GM23338 (cell line): ENCODE measurements around the gene MYOZ1. TPM values are rescaled to one million over a fixed set of nuclear protein-coding genes. Genes with fewer than 3 reads are reported as not detected.

ENCODE experiments used
- ATAC-seq: fragments of 200-7000 bp; cut with Tn5 transposase; 3 replicates; pipeline ENCODE4 v1.9.1; 2020
- DNase-seq: peaks from one replicate; pipeline ENCODE4 v3.0.0-alpha.2; 2015; ENCODE audit warnings: low spot score
- H2AFZ ChIP-seq: fragments of 200-600 bp; sonication (generic); 2 replicates; pipeline ENCODE4 v1.8.0; 2016; ENCODE audit warnings: antibody characterized with exemption, mild to moderate bottlenecking, moderate library complexity
- H3F3A ChIP-seq: fragments of 200-600 bp; sonication (generic); replicated peaks from 2 replicates; pipeline ENCODE4 v1.8.0; 2017; ENCODE audit warnings: antibody characterized with exemption, mixed run types, low read depth
- H3K27ac ChIP-seq: fragments of 200-600 bp; sonication (generic); 2 replicates; pipeline ENCODE4 v1.6.1; 2016; ENCODE audit warnings: low read depth
- H3K27me3 ChIP-seq: fragments of 200-600 bp; sonication (generic); 2 replicates; pipeline ENCODE4 v1.8.0; 2016; ENCODE audit warnings: mild to moderate bottlenecking, mixed run types, moderate library complexity; ENCODE audit not compliant: insufficient read depth
- H3K36me3 ChIP-seq: fragments of 200-600 bp; sonication (generic); 2 replicates; pipeline ENCODE4 v1.8.0; 2016; ENCODE audit warnings: mild to moderate bottlenecking; ENCODE audit not compliant: insufficient read depth
- H3K4me1 ChIP-seq: fragments of 200-600 bp; sonication (generic); 2 replicates; pipeline ENCODE4 v1.8.0; 2016; ENCODE audit warnings: mild to moderate bottlenecking, moderate library complexity; ENCODE audit not compliant: insufficient read depth
- H3K4me2 ChIP-seq: fragments of 200-600 bp; sonication (generic); 2 replicates; pipeline ENCODE4 v1.7.1; 2017; ENCODE audit warnings: mixed run types
- H3K4me3 ChIP-seq: fragments of 200-600 bp; sonication (generic); 2 replicates; pipeline ENCODE4 v1.6.1; 2016; ENCODE audit warnings: mixed run types
- H3K79me2 ChIP-seq: fragments of 200-600 bp; sonication (generic); replicated peaks from 2 replicates; pipeline ENCODE4 v1.8.0; 2017; ENCODE audit warnings: mild to moderate bottlenecking; ENCODE audit not compliant: insufficient read depth
- H3K9me2 ChIP-seq: fragments of 200-600 bp; sonication (generic); 2 replicates; pipeline ENCODE4 v1.8.0; 2017; ENCODE audit not compliant: insufficient read depth
- H4K20me1 ChIP-seq: fragments of 200-600 bp; sonication (generic); replicated peaks from 2 replicates; pipeline ENCODE4 v1.8.0; 2017; ENCODE audit warnings: mild to moderate bottlenecking; ENCODE audit not compliant: insufficient read depth
- H3K27ac Mint-ChIP-seq: 2 replicates; pipeline ENCODE4 v1.8.0; 2020; ENCODE audit warnings: inconsistent platforms, mild to moderate bottlenecking, moderate library complexity, mixed read lengths
- H3K27me3 Mint-ChIP-seq: 3 replicates; pipeline ENCODE4 v1.8.0; 2022; ENCODE audit warnings: low read depth, mild to moderate bottlenecking, moderate library complexity, mixed read lengths, inconsistent platforms; ENCODE audit not compliant: insufficient read depth, poor library complexity
- H3K36me3 Mint-ChIP-seq: 3 replicates; pipeline ENCODE4 v1.8.0; 2021; ENCODE audit warnings: low read depth, mild to moderate bottlenecking, inconsistent platforms, moderate library complexity, mixed read lengths
- H3K4me1 Mint-ChIP-seq: 3 replicates; pipeline ENCODE4 v1.8.0; 2020; ENCODE audit warnings: mild to moderate bottlenecking, inconsistent platforms, mixed read lengths
- H3K4me3 Mint-ChIP-seq: 3 replicates; pipeline ENCODE4 v1.8.0; 2021; ENCODE audit warnings: moderate library complexity, mild to moderate bottlenecking, inconsistent platforms, mixed read lengths
- H3K9me3 Mint-ChIP-seq: 3 replicates; pipeline ENCODE4 v1.8.0; 2020; ENCODE audit warnings: moderate library complexity, mild to moderate bottlenecking, inconsistent platforms, mixed read lengths
- EZH2 ChIP-seq: fragments of 200-600 bp; sonication (generic); IDR thresholded peaks from one replicate; pipeline ENCODE4 v1.8.0; 2017; ENCODE audit warnings: antibody characterized with exemption, mild to moderate bottlenecking, low read depth; ENCODE audit not compliant: unreplicated experiment
- NANOG ChIP-seq: IDR thresholded peaks from 2 replicates; pipeline ENCODE4 v1.6.1; 2016; ENCODE audit warnings: antibody characterized with exemption, borderline replicate concordance
- polyA plus RNA-seq: library from polyadenylated mRNA; unstranded; fragments of >200 nt; fragmentation: Nextera tagmentation; extraction: Ambion mirVana; gene quantifications from 2 replicates; pipeline ENCODE4 v1.2.1, GENCODE V29; 2016
- total RNA-seq: library from RNA; depleted of rRNA; stranded (reverse); fragments of >200 nt; shearing (Covaris generic); gene quantifications from 2 replicates; pipeline ENCODE4 v1.2.3, GENCODE V29; 2014
- TF ChIP-seq, protein P1 (sequence below): IDR thresholded peaks from one replicate; pipeline ENCODE4 v1.6.1; 2018; ENCODE audit warnings: antibody characterized with exemption; ENCODE audit not compliant: unreplicated experiment
- TF ChIP-seq, protein P2 (sequence below), 2 experiments: fragments of 200-600 bp in 1 of 2; sonication (generic) in 1 of 2; conservative IDR thresholded peaks; 2 replicates each; pipeline versions ENCODE4 v1.5.1 to v1.6.1; 2016 to 2017; ENCODE audit warnings: antibody characterized with exemption in 2 of 2, low read depth in 2 of 2, mild to moderate bottlenecking in 2 of 2, moderate library complexity in 1 of 2
- TF ChIP-seq, protein P3 (sequence below): fragments of 250-450 bp; sonication (Bioruptor Pico); IDR thresholded peaks from 2 replicates; pipeline ENCODE4 v1.5.0; 2020; ENCODE audit warnings: mild to moderate bottlenecking, moderate library complexity

The MYOZ1 gene
- total and polyA plus RNA-seq, 2 experiments from 2014 or later = 2.4 to 2.7 TPM

DNA sequence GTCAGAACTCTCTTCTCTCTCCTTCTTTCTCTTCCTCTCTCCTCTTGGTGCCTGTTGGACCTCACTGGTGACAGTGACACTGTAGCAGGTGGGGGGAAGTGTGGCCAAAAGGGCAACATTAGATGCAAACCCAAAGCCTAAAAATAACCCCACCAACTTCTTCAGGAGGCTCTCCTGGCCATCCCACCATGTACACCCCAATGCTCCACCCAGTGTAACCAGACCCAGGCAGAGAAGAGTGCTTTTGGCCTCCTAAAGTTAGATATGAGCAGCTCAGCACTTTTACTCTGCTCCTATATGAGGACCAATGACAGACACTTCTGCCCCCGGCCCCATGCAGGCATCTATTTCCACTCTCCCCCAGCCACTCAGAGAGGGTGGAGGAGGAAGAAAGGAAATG lies 5.5 kb downstream of the MYOZ1 start:
- H3K9me3 Mint-ChIP-seq = no peaks in the 10 kb centered on the region
- no peak overlapping the region for H3K27ac Mint-ChIP-seq
- H3K4me3 ChIP-seq = no peak overlapping the region
- no peaks in the 10 kb centered on the region for H3K27me3 ChIP-seq
- no peak for ATAC-seq
- no peaks in the 10 kb centered on the region for H3K9me2 ChIP-seq
- 0 out of 3 replicates have a peak, but pooled peaks cover 4% of the 10 kb centered on the region for H3K4me1 Mint-ChIP-seq
- H4K20me1 ChIP-seq = no peaks in the 10 kb centered on the region
- no peaks in the 10 kb centered on the region for H3K79me2 ChIP-seq
- no peak overlapping the region for H2AFZ ChIP-seq
- DNase-seq = no peak
- H3K27me3 Mint-ChIP-seq = peaks cover 1% of the 10 kb centered on the region
- H3K36me3 Mint-ChIP-seq = no peaks in the 10 kb centered on the region
- no peak overlapping the region for H3K27ac ChIP-seq
- H3K4me3 Mint-ChIP-seq = no peak overlapping the region
- no peaks in the 10 kb centered on the region; the same call in 1 of the 2 replicates for H3F3A ChIP-seq
- TF ChIP-seq, protein P1, sequence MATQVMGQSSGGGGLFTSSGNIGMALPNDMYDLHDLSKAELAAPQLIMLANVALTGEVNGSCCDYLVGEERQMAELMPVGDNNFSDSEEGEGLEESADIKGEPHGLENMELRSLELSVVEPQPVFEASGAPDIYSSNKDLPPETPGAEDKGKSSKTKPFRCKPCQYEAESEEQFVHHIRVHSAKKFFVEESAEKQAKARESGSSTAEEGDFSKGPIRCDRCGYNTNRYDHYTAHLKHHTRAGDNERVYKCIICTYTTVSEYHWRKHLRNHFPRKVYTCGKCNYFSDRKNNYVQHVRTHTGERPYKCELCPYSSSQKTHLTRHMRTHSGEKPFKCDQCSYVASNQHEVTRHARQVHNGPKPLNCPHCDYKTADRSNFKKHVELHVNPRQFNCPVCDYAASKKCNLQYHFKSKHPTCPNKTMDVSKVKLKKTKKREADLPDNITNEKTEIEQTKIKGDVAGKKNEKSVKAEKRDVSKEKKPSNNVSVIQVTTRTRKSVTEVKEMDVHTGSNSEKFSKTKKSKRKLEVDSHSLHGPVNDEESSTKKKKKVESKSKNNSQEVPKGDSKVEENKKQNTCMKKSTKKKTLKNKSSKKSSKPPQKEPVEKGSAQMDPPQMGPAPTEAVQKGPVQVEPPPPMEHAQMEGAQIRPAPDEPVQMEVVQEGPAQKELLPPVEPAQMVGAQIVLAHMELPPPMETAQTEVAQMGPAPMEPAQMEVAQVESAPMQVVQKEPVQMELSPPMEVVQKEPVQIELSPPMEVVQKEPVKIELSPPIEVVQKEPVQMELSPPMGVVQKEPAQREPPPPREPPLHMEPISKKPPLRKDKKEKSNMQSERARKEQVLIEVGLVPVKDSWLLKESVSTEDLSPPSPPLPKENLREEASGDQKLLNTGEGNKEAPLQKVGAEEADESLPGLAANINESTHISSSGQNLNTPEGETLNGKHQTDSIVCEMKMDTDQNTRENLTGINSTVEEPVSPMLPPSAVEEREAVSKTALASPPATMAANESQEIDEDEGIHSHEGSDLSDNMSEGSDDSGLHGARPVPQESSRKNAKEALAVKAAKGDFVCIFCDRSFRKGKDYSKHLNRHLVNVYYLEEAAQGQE = no peak
- TF ChIP-seq NANOG = no peak
- TF ChIP-seq, protein P2, sequence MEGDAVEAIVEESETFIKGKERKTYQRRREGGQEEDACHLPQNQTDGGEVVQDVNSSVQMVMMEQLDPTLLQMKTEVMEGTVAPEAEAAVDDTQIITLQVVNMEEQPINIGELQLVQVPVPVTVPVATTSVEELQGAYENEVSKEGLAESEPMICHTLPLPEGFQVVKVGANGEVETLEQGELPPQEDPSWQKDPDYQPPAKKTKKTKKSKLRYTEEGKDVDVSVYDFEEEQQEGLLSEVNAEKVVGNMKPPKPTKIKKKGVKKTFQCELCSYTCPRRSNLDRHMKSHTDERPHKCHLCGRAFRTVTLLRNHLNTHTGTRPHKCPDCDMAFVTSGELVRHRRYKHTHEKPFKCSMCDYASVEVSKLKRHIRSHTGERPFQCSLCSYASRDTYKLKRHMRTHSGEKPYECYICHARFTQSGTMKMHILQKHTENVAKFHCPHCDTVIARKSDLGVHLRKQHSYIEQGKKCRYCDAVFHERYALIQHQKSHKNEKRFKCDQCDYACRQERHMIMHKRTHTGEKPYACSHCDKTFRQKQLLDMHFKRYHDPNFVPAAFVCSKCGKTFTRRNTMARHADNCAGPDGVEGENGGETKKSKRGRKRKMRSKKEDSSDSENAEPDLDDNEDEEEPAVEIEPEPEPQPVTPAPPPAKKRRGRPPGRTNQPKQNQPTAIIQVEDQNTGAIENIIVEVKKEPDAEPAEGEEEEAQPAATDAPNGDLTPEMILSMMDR (conservative IDR thresholded peaks at IDR 0.05; ENCODE audit: low read depth in 2 of 2) = no peak
- H3K36me3 ChIP-seq = no peaks in the 10 kb centered on the region
- H3K4me2 ChIP-seq = no peak overlapping the region
- H3K4me1 ChIP-seq = no peaks in the 10 kb centered on the region

DNA sequence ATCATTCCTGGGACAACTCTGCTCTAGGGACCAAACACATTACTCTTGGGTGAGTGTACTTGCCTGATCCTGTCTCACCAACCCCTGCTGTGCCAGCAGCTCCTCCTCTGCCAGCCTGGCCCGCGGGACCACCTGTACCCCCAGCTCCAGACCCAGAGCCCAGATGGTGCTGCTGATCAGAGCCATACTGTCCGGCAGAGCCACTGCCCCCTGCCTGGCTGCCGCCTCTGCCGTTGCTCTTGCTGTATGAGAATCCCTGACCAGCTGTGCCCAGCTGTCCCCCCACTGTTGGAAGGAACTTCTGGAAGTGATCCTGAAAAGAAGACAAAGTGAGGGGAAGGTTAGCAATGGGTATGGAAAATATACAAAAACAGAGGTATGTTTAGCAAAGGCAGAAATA lies 6.9 kb downstream of the MYOZ1 start:
- H3F3A ChIP-seq = no peaks in the 10 kb centered on the region
- no peak overlapping the region for H3K27ac ChIP-seq
- H3K4me2 ChIP-seq = no peak overlapping the region
- no peak; the same call in 2 of the 3 replicates for ATAC-seq
- H3K27ac Mint-ChIP-seq = no peak overlapping the region
- no peaks in the 10 kb centered on the region for H3K27me3 ChIP-seq
- H3K4me3 ChIP-seq = no peak overlapping the region
- H3K36me3 ChIP-seq = no peaks in the 10 kb centered on the region
- no peak for DNase-seq
- H4K20me1 ChIP-seq = no peaks in the 10 kb centered on the region
- no peak overlapping the region for H2AFZ ChIP-seq
- no peaks in the 10 kb centered on the region for H3K9me3 Mint-ChIP-seq
- H3K4me3 Mint-ChIP-seq = no peak overlapping the region
- H3K36me3 Mint-ChIP-seq = no peaks in the 10 kb centered on the region
- H3K27me3 Mint-ChIP-seq = no peaks in the 10 kb centered on the region
- H3K79me2 ChIP-seq = no peaks in the 10 kb centered on the region
- H3K4me1 Mint-ChIP-seq = 0 out of 3 replicates have a peak, but pooled peaks cover 4% of the 10 kb centered on the region
- H3K9me2 ChIP-seq = no peaks in the 10 kb centered on the region
- no peaks in the 10 kb centered on the region for H3K4me1 ChIP-seq
- no peak for TF ChIP-seq EZH2
- TF ChIP-seq, protein P3, sequence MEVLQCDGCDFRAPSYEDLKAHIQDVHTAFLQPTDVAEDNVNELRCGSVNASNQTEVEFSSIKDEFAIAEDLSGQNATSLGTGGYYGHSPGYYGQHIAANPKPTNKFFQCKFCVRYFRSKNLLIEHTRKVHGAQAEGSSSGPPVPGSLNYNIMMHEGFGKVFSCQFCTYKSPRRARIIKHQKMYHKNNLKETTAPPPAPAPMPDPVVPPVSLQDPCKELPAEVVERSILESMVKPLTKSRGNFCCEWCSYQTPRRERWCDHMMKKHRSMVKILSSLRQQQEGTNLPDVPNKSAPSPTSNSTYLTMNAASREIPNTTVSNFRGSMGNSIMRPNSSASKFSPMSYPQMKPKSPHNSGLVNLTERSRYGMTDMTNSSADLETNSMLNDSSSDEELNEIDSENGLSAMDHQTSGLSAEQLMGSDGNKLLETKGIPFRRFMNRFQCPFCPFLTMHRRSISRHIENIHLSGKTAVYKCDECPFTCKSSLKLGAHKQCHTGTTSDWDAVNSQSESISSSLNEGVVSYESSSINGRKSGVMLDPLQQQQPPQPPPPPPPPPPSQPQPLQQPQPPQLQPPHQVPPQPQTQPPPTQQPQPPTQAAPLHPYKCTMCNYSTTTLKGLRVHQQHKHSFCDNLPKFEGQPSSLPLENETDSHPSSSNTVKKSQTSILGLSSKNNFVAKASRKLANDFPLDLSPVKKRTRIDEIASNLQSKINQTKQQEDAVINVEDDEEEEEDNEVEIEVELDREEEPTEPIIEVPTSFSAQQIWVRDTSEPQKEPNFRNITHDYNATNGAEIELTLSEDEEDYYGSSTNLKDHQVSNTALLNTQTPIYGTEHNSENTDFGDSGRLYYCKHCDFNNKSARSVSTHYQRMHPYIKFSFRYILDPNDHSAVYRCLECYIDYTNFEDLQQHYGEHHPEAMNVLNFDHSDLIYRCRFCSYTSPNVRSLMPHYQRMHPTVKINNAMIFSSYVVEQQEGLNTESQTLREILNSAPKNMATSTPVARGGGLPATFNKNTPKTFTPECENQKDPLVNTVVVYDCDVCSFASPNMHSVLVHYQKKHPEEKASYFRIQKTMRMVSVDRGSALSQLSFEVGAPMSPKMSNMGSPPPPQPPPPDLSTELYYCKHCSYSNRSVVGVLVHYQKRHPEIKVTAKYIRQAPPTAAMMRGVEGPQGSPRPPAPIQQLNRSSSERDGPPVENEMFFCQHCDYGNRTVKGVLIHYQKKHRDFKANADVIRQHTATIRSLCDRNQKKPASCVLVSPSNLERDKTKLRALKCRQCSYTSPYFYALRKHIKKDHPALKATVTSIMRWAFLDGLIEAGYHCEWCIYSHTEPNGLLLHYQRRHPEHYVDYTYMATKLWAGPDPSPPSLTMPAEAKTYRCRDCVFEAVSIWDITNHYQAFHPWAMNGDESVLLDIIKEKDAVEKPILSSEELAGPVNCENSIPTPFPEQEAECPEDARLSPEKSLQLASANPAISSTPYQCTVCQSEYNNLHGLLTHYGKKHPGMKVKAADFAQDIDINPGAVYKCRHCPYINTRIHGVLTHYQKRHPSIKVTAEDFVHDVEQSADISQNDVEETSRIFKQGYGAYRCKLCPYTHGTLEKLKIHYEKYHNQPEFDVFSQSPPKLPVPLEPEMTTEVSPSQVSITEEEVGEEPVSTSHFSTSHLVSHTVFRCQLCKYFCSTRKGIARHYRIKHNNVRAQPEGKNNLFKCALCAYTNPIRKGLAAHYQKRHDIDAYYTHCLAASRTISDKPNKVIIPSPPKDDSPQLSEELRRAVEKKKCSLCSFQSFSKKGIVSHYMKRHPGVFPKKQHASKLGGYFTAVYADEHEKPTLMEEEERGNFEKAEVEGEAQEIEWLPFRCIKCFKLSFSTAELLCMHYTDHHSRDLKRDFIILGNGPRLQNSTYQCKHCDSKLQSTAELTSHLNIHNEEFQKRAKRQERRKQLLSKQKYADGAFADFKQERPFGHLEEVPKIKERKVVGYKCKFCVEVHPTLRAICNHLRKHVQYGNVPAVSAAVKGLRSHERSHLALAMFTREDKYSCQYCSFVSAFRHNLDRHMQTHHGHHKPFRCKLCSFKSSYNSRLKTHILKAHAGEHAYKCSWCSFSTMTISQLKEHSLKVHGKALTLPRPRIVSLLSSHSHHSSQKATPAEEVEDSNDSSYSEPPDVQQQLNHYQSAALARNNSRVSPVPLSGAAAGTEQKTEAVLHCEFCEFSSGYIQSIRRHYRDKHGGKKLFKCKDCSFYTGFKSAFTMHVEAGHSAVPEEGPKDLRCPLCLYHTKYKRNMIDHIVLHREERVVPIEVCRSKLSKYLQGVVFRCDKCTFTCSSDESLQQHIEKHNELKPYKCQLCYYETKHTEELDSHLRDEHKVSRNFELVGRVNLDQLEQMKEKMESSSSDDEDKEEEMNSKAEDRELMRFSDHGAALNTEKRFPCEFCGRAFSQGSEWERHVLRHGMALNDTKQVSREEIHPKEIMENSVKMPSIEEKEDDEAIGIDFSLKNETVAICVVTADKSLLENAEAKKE = no peak
- TF ChIP-seq, protein P2 (conservative IDR thresholded peaks at IDR 0.05; ENCODE audit: low read depth in 2 of 2) = no peak
- no peak for TF ChIP-seq NANOG
